ENCODE measurements around the gene SLC6A18.

The SLC6A18 gene

DNA sequence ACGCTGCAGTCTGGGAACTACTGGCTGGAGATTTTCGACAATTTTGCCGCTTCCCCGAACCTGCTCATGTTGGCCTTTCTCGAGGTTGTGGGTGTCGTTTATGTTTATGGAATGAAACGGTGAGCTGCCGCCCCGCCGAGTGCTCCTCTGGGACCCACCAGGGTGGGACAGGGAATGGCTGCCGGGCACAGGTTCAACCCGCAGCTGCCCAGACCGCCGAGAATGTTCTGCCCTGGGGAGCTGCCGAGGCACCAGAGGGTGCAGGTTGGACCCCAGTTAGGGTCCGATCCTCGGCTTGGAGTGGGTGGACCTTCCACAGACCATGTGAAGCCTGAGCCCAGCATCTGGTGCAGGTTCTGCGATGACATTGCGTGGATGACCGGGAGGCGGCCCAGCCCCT, 19.1 kb downstream of the SLC6A18 start:
- no peaks in the 10 kb centered on the region for H3K9me3 ChIP-seq (replicated peaks; ENCODE audit: insufficient read depth, low read length)
- DNase-seq: no peak
- no peaks in the 10 kb centered on the region for H3K9me2 ChIP-seq (replicated peaks; ENCODE audit: insufficient read depth, low read length)
- H3K79me2 ChIP-seq (ENCODE audit: low read length): no peaks in the 10 kb centered on the region
- H3K27ac ChIP-seq (ENCODE audit: low read length): no peak overlapping the region
- TF ChIP-seq, protein P1, sequence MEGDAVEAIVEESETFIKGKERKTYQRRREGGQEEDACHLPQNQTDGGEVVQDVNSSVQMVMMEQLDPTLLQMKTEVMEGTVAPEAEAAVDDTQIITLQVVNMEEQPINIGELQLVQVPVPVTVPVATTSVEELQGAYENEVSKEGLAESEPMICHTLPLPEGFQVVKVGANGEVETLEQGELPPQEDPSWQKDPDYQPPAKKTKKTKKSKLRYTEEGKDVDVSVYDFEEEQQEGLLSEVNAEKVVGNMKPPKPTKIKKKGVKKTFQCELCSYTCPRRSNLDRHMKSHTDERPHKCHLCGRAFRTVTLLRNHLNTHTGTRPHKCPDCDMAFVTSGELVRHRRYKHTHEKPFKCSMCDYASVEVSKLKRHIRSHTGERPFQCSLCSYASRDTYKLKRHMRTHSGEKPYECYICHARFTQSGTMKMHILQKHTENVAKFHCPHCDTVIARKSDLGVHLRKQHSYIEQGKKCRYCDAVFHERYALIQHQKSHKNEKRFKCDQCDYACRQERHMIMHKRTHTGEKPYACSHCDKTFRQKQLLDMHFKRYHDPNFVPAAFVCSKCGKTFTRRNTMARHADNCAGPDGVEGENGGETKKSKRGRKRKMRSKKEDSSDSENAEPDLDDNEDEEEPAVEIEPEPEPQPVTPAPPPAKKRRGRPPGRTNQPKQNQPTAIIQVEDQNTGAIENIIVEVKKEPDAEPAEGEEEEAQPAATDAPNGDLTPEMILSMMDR (IDR thresholded peaks at IDR 0.05; ENCODE audit: low read length): no peak
- TF ChIP-seq EZH2phosphoT487 (IDR thresholded peaks at IDR 0.05; ENCODE audit: low read length) (no peak), EZH2 (optimal IDR thresholded peaks at IDR 0.05; ENCODE audit: low read depth, low read length) (no peak)
- no peak overlapping the region for H3K4me3 ChIP-seq (ENCODE audit: low read length)
- H2AFZ ChIP-seq (ENCODE audit: low read length): no peak overlapping the region
- H3K27me3 ChIP-seq (replicated peaks; ENCODE audit: insufficient read depth, low read length): peaks cover 23% of the 10 kb centered on the region; the same call in 1 of the 2 replicates
- no peaks in the 10 kb centered on the region for H4K20me1 ChIP-seq (ENCODE audit: insufficient read depth, low read length)
- H3K36me3 ChIP-seq (replicated peaks; ENCODE audit: insufficient read depth, low read length): no peaks in the 10 kb centered on the region
- no peaks in the 10 kb centered on the region for H3F3A ChIP-seq (ENCODE audit: insufficient read depth, low read length)
- H3K4me1 ChIP-seq (ENCODE audit: low read length): no peaks in the 10 kb centered on the region
- H3K4me2 ChIP-seq (ENCODE audit: low read depth, low read length): no peak overlapping the region
- H3K9ac ChIP-seq (ENCODE audit: low read length): no peak overlapping the region

DNA sequence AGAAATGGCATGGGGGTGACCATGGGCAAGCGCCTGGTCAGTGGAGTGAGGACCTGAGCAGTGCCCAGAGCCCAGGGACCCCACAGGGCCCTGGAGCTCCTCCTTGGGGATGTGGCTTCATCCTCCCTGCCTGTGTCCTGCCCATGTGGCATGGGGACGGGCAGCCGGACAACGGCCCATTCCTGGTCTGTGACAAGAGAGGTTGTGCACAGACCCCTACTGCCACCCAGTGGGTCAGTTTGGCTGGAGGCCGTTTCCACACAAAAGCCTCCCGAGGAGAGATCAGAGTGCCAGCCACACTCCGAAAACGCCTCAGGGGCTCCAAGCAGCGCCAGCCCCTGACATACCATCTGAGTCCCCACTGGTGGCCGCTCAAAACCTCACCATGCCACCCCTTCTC, 19.8 kb downstream of the SLC6A18 start:
- no peak overlapping the region for H3K27ac ChIP-seq (ENCODE audit: low read length)
- H4K20me1 ChIP-seq (ENCODE audit: insufficient read depth, low read length): no peaks in the 10 kb centered on the region

DNA sequence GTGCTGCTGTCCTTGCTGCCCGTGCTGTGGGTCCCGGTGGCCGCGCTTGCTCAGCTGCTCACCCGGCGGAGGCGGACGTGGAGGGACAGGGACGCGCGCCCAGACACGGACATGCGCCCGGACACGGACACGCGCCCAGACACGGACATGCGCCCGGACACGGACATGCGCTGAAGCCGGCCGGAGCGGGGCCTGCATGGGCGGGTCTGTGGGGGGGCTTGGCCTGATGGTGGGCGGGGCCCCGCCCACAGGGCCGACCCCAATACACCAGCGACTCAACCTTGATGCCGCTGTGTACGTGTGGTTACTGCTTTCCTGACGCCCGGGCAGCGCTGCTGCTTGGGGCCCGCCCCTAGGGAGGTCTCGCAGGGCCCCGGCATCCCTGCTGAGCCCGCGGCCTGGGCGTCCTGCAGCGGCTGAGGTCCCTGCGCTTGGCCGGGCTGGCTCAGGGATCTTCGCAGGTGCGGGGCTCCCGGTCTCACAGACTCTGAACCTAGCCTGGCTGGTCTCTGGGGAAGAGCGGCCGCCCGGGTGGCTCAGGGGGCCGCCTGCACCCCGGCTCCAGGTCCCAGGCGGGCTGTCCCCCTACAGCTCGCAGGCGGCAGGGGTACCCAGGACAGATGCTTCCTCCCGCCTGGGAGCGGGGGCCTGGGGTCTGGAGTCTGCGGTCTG, 20.9 kb downstream of the SLC6A18 start:
- no peaks in the 10 kb centered on the region for H3K9me3 ChIP-seq (replicated peaks; ENCODE audit: insufficient read depth, low read length)

More for the DNA sequence above, 19.8 kb downstream of the SLC6A18 start:
- no peak for TF ChIP-seq EZH2 (optimal IDR thresholded peaks at IDR 0.05; ENCODE audit: low read depth, low read length)
- Histone ChIP-seq H3K9ac (ENCODE audit: low read length) (no peak overlapping the region), H3K27me3 (replicated peaks; ENCODE audit: insufficient read depth, low read length) (peaks cover 23% of the 10 kb centered on the region; the same call in 1 of the 2 replicates), H3K79me2 (ENCODE audit: low read length) (no peaks in the 10 kb centered on the region), H3K4me3 (ENCODE audit: low read length) (no peak overlapping the region), H3K4me1 (ENCODE audit: low read length) (no peaks in the 10 kb centered on the region), H3K9me2 (replicated peaks; ENCODE audit: insufficient read depth, low read length) (no peaks in the 10 kb centered on the region), H3F3A (ENCODE audit: insufficient read depth, low read length) (no peaks in the 10 kb centered on the region), H2AFZ (ENCODE audit: low read length) (no peak overlapping the region), H3K36me3 (replicated peaks; ENCODE audit: insufficient read depth, low read length) (no peaks in the 10 kb centered on the region), H3K9me3 (replicated peaks; ENCODE audit: insufficient read depth, low read length) (no peaks in the 10 kb centered on the region), H3K4me2 (ENCODE audit: low read depth, low read length) (no peak overlapping the region)
- no peak for DNase-seq

More for the DNA sequence above, 20.9 kb downstream of the SLC6A18 start:
- Histone ChIP-seq H3K4me1 (ENCODE audit: low read length) (no peaks in the 10 kb centered on the region), H3K27ac (ENCODE audit: low read length) (no peak overlapping the region), H3F3A (ENCODE audit: insufficient read depth, low read length) (no peaks in the 10 kb centered on the region), H3K79me2 (ENCODE audit: low read length) (no peaks in the 10 kb centered on the region), H2AFZ (ENCODE audit: low read length) (no peak overlapping the region), H3K9me2 (replicated peaks; ENCODE audit: insufficient read depth, low read length) (no peaks in the 10 kb centered on the region), H3K4me2 (ENCODE audit: low read depth, low read length) (no peak overlapping the region), H3K9ac (ENCODE audit: low read length) (no peak overlapping the region), H3K4me3 (ENCODE audit: low read length) (no peak overlapping the region), H4K20me1 (ENCODE audit: insufficient read depth, low read length) (no peaks in the 10 kb centered on the region), H3K36me3 (replicated peaks; ENCODE audit: insufficient read depth, low read length) (no peaks in the 10 kb centered on the region), H3K27me3 (replicated peaks; ENCODE audit: insufficient read depth, low read length) (peaks cover 23% of the 10 kb centered on the region; the same call in 1 of the 2 replicates)
- TF ChIP-seq EZH2 (optimal IDR thresholded peaks at IDR 0.05; ENCODE audit: low read depth, low read length): no peak
- TF ChIP-seq, protein P1 (IDR thresholded peaks at IDR 0.05; ENCODE audit: low read length): no peak
- TF ChIP-seq EZH2phosphoT487 (IDR thresholded peaks at IDR 0.05; ENCODE audit: low read length): no peak
- no peak for DNase-seq
